ENCODE measurements around the gene LIM2.

GRCh38 chr19:51396175-51396574 is 8.4 kb upstream of the LIM2 start:
- TF ChIP-seq CTCF (conservative IDR thresholded peaks at IDR 0.05 in 1 of 2, IDR thresholded peaks at IDR 0.05 in 1 of 2; ENCODE audit: extremely low read depth in 1 of 2, insufficient read depth in 1 of 2, low read depth in 1 of 2, low read length in 2 of 2) (no peak), EZH2 (IDR thresholded peaks at IDR 0.05; ENCODE audit: borderline replicate concordance, low read length) (no peak)

All from mammary epithelial cell (primary cell).